ENCODE data around the gene ITGB2.

ITGB2 gene

GRCh38 chr21:44943686-44944550 lies 23.2 kb upstream of the ITGB2 start:
- no peak overlapping the region for H3K4me3 ChIP-seq (ENCODE audit: low read depth, low read length)
- no peak for TF ChIP-seq CTCF (IDR thresholded peaks at IDR 0.05; ENCODE audit: control insufficient read depth, extremely low read depth, insufficient read depth)
- DNase-seq (ENCODE audit: low read depth) = no peak

GRCh38 chr21:44943005-44943685 lies 22.4 kb upstream of the ITGB2 start:
- H3K4me3 ChIP-seq (ENCODE audit: low read depth, low read length) = no peak overlapping the region
- DNase-seq (ENCODE audit: low read depth) = no peak
- TF ChIP-seq CTCF (IDR thresholded peaks at IDR 0.05; ENCODE audit: control insufficient read depth, extremely low read depth, insufficient read depth) = no peak

- H3K4me3 ChIP-seq (ENCODE audit: low read depth, low read length) = no peak overlapping the region
- TF ChIP-seq CTCF (IDR thresholded peaks at IDR 0.05; ENCODE audit: control insufficient read depth, extremely low read depth, insufficient read depth) = no peak
- DNase-seq (ENCODE audit: low read depth) = no peak
Observed at GRCh38 chr21:44942566-44942965, 21.9 kb upstream of the ITGB2 start.

GRCh38 chr21:44941567-44941966 lies 20.9 kb upstream of the ITGB2 start:
- no peak for DNase-seq (ENCODE audit: low read depth)
- no peak for TF ChIP-seq CTCF (IDR thresholded peaks at IDR 0.05; ENCODE audit: control insufficient read depth, extremely low read depth, insufficient read depth)
- no peak overlapping the region for H3K4me3 ChIP-seq (ENCODE audit: low read depth, low read length)

GRCh38 chr21:44940116-44940631 lies 19.5 kb upstream of the ITGB2 start:
- DNase-seq (ENCODE audit: low read depth) = no peak
- no peak for TF ChIP-seq CTCF (IDR thresholded peaks at IDR 0.05; ENCODE audit: control insufficient read depth, extremely low read depth, insufficient read depth)
- peak overlapping the region; percentile 81 for H3K4me3 ChIP-seq (ENCODE audit: low read depth, low read length)

GRCh38 chr21:44939532-44940115 lies 18.9 kb upstream of the ITGB2 start, which contains the start of gene SLX9:
Gene SLX9 (plus strand): TSS chr21:44940029. CDS start chr21:44940058, 29 bp downstream.
- TF ChIP-seq CTCF (IDR thresholded peaks at IDR 0.05; ENCODE audit: control insufficient read depth, extremely low read depth, insufficient read depth) = no peak
- peak within 1 kb of the TSS; percentile 81 for H3K4me3 ChIP-seq (ENCODE audit: low read depth, low read length)
- peak; percentile 36 for DNase-seq (ENCODE audit: low read depth)
